HepG2 (cell line): ENCODE data around the gene SEMA3C. TPM values are rescaled to one million over a fixed set of nuclear protein-coding genes. Genes with fewer than 3 reads are reported as not detected.

Experiments used
- ATAC-seq: fragments of 200-7000 bp; cut with Tn5 transposase; 3 replicates; pipeline ENCODE4 v1.9.1; 2020; ENCODE audit warnings: mild to moderate bottlenecking, moderate library complexity
- BruUV-seq: library from RNA; stranded (reverse); fragments of 400-500 nt; replicated peaks from 2 replicates; lab custom pipeline; 2021; lab: Mats Ljungman, UMichigan
- CTCF ChIA-PET: fragments of 300-600 bp; formaldehyde crosslinking; extraction: SDS; loops from one replicate; lab custom pipeline; 2021; ENCODE audit warnings: low total read pairs, inconsistent platforms, low intra/inter-chr PET ratio; lab: Yijun Ruan, JAX
- POLR2A ChIA-PET: fragments of 350-600 bp; sonication (Branson Sonifier 250); formaldehyde crosslinking; loops from one replicate; lab custom pipeline; 2020; ENCODE audit warnings: antibody characterized with exemption, inconsistent platforms; lab: Yijun Ruan, JAX
- DNase-seq: peaks from one replicate; pipeline ENCODE4 v3.0.0-alpha.2; 2015; ENCODE audit warnings: low spot score
- FAIRE-seq: peaks from 3 replicates; lab custom pipeline; 2011; peaks lifted over from hg19 to GRCh38; lab: Jason Lieb, UNC
- H2AFZ ChIP-seq: one replicate; pipeline ENCODE4 v1.6.1; 2011; ENCODE audit warnings: low read length, inconsistent platforms
- H3K27ac ChIP-seq: fragments of 300-600 bp; 3 replicates; pipeline ENCODE4 v1.8.0; 2011; ENCODE audit warnings: mixed run types, mild to moderate bottlenecking, mixed read lengths, low read length, inconsistent platforms; ENCODE audit not compliant: insufficient read depth; ENCODE audit errors: extremely low read length
- H3K27me3 ChIP-seq, 2 experiments: fragments of 200-600 bp in 1 of 2; 2 replicates in 1 of 2; 3 replicates in 1 of 2; pipeline versions ENCODE4 v1.6.0 to v1.8.0; 2011; ENCODE audit warnings: low read length in 2 of 2, mild to moderate bottlenecking in 2 of 2, moderate library complexity in 2 of 2, inconsistent platforms in 1 of 2; ENCODE audit not compliant: insufficient read depth in 2 of 2, control insufficient read depth in 1 of 2
- H3K36me3 ChIP-seq, 2 experiments: fragments of 200-600 bp in 1 of 2; replicated peaks in 1 of 2; 2 replicates in 1 of 2; 3 replicates in 1 of 2; pipeline versions ENCODE4 v1.5.1 to v1.8.0; 2011; ENCODE audit warnings: low read length in 2 of 2, inconsistent platforms in 1 of 2; ENCODE audit not compliant: insufficient read depth in 2 of 2, control insufficient read depth in 1 of 2
- H3K4me1 ChIP-seq: 2 replicates; pipeline ENCODE4 v1.5.1; 2012; ENCODE audit warnings: low read length, inconsistent platforms; ENCODE audit not compliant: insufficient read depth
- H3K4me2 ChIP-seq: 2 replicates; pipeline ENCODE4 v1.6.0; 2011; ENCODE audit warnings: low read depth, low read length, inconsistent platforms
- H3K4me3 ChIP-seq, 3 experiments: fragments of 200-600 bp in 1 of 3; sonication (generic), shearing (Covaris generic) in 1 of 3; replicated peaks in 1 of 3; 2 replicates each; pipeline ENCODE4 v1.5.1; 2011 to 2016; ENCODE audit warnings: low read length in 3 of 3, inconsistent platforms in 2 of 3, low read depth in 2 of 3, mild to moderate bottlenecking in 2 of 3, control low read depth in 1 of 3, mixed read lengths in 1 of 3; ENCODE audit not compliant: insufficient read depth in 1 of 3
- H3K79me2 ChIP-seq: one replicate; pipeline ENCODE4 v1.6.1; 2011; ENCODE audit warnings: low read length, inconsistent platforms; ENCODE audit not compliant: insufficient read depth
- H3K9ac ChIP-seq: 2 replicates; pipeline ENCODE4 v1.6.0; 2011; ENCODE audit warnings: mild to moderate bottlenecking, low read depth, low read length, inconsistent platforms; ENCODE audit not compliant: insufficient read depth
- H3K9me3 ChIP-seq: 2 replicates; pipeline ENCODE4 v1.5.1; 2012; ENCODE audit warnings: mild to moderate bottlenecking, low read length
- H4K20me1 ChIP-seq: 2 replicates; pipeline ENCODE4 v1.6.0; 2011; ENCODE audit warnings: inconsistent platforms, mild to moderate bottlenecking, low read length, moderate library complexity; ENCODE audit not compliant: insufficient read depth
- IKZF4 ChIP-seq: sonication (generic); formaldehyde crosslinking; IDR thresholded peaks from 2 replicates; pipeline ENCODE4 v1.5.1; 2020; ENCODE audit warnings: borderline replicate concordance, mild to moderate bottlenecking, low read depth, missing genetic modification reagents; ENCODE audit errors: not compliant biosample characterization
- PHF5A ChIP-seq: IDR thresholded peaks from one replicate; pipeline ENCODE4 v1.6.1; 2018; ENCODE audit warnings: low read depth, missing genetic modification reagents; ENCODE audit not compliant: unreplicated experiment
- SKI ChIP-seq: fragments of 450-650 bp; IDR thresholded peaks from one replicate; pipeline ENCODE4 v1.6.1; 2018; ENCODE audit warnings: mild to moderate bottlenecking; ENCODE audit not compliant: partially characterized antibody
- SRSF1 ChIP-seq: fragments of 200-400 bp; formaldehyde crosslinking; optimal IDR thresholded peaks from 2 replicates; pipeline ENCODE3; 2017; ENCODE audit warnings: mild to moderate bottlenecking, low read depth, low read length, moderate library complexity
- STAG1 ChIP-seq: sonication (generic); formaldehyde crosslinking; IDR thresholded peaks from 2 replicates; pipeline ENCODE4 v1.4.0; 2020; ENCODE audit warnings: missing genetic modification reagents
- ZBTB20 ChIP-seq: sonication (generic); formaldehyde crosslinking; IDR thresholded peaks from 2 replicates; pipeline ENCODE4 v1.8.1; 2023; ENCODE audit warnings: missing genetic modification reagents, low read depth, mild to moderate bottlenecking, borderline replicate concordance
- ZMAT3 ChIP-seq: sonication (generic); formaldehyde crosslinking; conservative IDR thresholded peaks from 2 replicates; pipeline ENCODE4 v1.7.0; 2021; ENCODE audit warnings: missing genetic modification reagents
- ZNF251 ChIP-seq: sonication (generic); formaldehyde crosslinking; IDR thresholded peaks from 2 replicates; pipeline ENCODE4 v1.9.0; 2021; ENCODE audit warnings: mild to moderate bottlenecking, missing genetic modification reagents
- ZNF709 ChIP-seq: sonication (generic); formaldehyde crosslinking; IDR thresholded peaks from 2 replicates; pipeline ENCODE4 v1.5.0; 2020; ENCODE audit warnings: mild to moderate bottlenecking, missing genetic modification reagents
- WGBS: methylation state at CpG from one replicate; pipeline ENCODE4 v1.1.6; 2017; ENCODE audit warnings: low lambda C conversion rate; 5-methylcytosine and 5-hydroxymethylcytosine counted together
- in situ Hi-C: cut with HindIII; loops from 2 replicates; pipeline ENCODE4 v1.10.0; 2017; ENCODE audit warnings: low pct_unique_long_range_greater_than_20kb; ENCODE audit not compliant: extremely low pct_ligation_motif_present
- intact Hi-C: fragments of 100-400 bp; cut with micrococcal nuclease; formaldehyde crosslinking; loops from one replicate; pipeline ENCODE4 v1.10.0; 2022; ENCODE audit not compliant: unreplicated experiment
- polyA plus RNA-seq, 8 experiments: library from polyadenylated mRNA; depleted of rRNA in 3 of 8; stranded (reverse) in 7 of 8; unstranded in 1 of 8; fragments of >200 nt; fragmentation: Illumina TruSeq in 4 of 8; extraction: Trizol in 4 of 8; gene quantifications; 2 replicates each; pipeline versions ENCODE4 v1.2.1 to v1.2.3, GENCODE V29; 2011 to 2016; ENCODE audit warnings: low read depth in 4 of 8, missing spikeins in 1 of 8, mixed read lengths in 1 of 8; ENCODE audit not compliant: insufficient read depth in 1 of 8
- total RNA-seq, 5 experiments: library from RNA; depleted of rRNA; stranded (reverse); fragments of >200 nt; fragmentation: Illumina TruSeq; extraction: Trizol; gene quantifications; 2 replicates each; pipeline ENCODE4 v1.2.3, GENCODE V29; 2016; ENCODE audit warnings: low read depth in 1 of 5
- TF ChIP-seq, protein P1 (sequence below): sonication (generic); formaldehyde crosslinking; IDR thresholded peaks from 2 replicates; pipeline ENCODE4 v1.5.0; 2020; ENCODE audit warnings: missing genetic modification reagents, mild to moderate bottlenecking, borderline replicate concordance
- TF ChIP-seq, protein P2 (sequence below): sonication (generic); formaldehyde crosslinking; IDR thresholded peaks from 2 replicates; pipeline ENCODE4 v1.5.0; 2020; ENCODE audit warnings: mild to moderate bottlenecking, missing genetic modification reagents, moderate library complexity

Gene SEMA3C
- total and polyA plus RNA-seq, 2 of the 13 experiments (the other 11 are each of a cell fraction or from before 2014, with no cell fraction given): 0.05 to 0.13 TPM

DNA sequence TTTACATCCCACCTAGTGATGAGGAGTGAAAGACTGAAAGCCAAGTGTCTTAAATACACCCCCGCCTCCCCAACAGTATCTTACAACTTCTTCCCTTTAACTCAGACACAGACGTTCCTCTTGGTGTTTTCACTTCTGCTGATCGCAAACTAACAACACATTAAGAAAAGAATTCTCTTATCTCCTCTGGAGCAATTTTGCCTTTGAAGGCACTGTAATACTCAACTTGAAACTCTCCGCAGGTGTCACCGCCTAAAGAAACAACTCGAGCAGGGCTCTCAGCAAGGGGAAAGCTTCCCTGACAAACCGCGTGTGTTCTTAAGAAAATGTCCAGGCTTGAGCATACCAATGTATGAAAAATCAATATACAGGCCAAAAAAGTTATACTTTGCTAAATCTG, 452 bp downstream of the SEMA3C start (continued):
- TF ChIP-seq, protein P1, sequence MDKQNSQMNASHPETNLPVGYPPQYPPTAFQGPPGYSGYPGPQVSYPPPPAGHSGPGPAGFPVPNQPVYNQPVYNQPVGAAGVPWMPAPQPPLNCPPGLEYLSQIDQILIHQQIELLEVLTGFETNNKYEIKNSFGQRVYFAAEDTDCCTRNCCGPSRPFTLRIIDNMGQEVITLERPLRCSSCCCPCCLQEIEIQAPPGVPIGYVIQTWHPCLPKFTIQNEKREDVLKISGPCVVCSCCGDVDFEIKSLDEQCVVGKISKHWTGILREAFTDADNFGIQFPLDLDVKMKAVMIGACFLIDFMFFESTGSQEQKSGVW (CRISPR knock-in tag): no peak
- no peak for TF ChIP-seq ZBTB20
- TF ChIP-seq SRSF1: no peak
- no peak for TF ChIP-seq ZNF251 (CRISPR knock-in tag)
- TF ChIP-seq ZMAT3 (CRISPR knock-in tag): no peak
- TF ChIP-seq PHF5A (CRISPR knock-in tag): no peak
- TF ChIP-seq SKI: no peak

DNA sequence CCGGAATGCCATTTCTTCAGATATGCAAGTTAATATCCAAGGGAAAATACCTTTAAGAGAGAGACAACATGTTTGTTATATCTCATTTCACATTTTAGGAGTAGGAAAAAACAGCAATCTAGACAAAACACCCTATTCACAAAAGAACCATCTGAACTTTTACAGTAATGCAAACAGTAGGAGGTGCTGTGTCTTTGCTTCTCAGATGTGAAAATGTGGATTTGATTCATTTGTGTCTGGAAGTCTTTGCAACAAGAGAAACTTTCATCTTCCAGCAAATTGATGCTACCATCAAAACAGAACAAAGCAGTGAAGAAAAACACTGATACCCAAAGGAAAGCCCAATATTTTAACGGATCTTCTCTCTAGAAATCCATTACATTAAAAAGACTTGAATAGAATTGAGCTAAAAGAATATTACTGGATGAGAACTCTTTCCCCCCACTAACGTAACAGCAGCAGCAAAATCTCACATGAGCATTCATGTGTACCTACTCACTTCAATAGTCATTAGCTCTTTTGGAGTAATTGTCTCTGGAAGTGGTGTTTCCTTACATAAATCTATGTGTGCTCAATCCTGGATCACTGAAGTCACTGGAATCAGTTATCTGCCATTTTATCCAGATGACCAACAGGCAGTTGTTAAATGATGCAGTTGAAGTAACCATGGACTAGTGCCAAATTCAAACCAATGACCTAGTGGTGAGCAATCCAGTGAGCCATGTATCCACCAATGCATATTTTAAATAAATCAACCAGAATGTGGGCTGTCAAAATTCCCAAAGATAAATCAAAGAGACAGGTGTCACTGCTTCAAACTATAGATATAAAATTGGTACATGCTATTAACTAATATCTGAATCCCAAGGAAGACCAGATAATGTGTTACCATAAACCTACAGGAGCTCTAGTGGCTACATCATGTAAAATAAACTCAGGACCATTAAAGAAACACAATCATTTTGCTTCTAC, 1.8 kb downstream of the SEMA3C start:
- Histone ChIP-seq H4K20me1 (no peaks in the 10 kb centered on the region), H3K4me2 (no peak overlapping the region), H3K27ac (no peak overlapping the region), H3K4me3 (no peak overlapping the region), H3K27me3 (peaks cover 0 to 10% of the 10 kb centered on the region in 2 experiments; a peak in 2 of 5 replicates), H3K36me3 (no peaks in the 10 kb centered on the region), H3K9ac (no peak overlapping the region), H3K9me3 (no peaks in the 10 kb centered on the region), H2AFZ (no peak overlapping the region), H3K4me1 (peaks cover 23% of the 10 kb centered on the region), H3K79me2 (no peaks in the 10 kb centered on the region)
- ChIA-PET POLR2A (no interaction called here), CTCF (no interaction called here)
- intact Hi-C loops: loop anchor here (5.0 kb wide), 1 partner anchor 530 kb away; no protein-coding TSS in a partner anchor
- no peak for TF ChIP-seq IKZF4 (CRISPR knock-in tag)
- TF ChIP-seq, protein P2, sequence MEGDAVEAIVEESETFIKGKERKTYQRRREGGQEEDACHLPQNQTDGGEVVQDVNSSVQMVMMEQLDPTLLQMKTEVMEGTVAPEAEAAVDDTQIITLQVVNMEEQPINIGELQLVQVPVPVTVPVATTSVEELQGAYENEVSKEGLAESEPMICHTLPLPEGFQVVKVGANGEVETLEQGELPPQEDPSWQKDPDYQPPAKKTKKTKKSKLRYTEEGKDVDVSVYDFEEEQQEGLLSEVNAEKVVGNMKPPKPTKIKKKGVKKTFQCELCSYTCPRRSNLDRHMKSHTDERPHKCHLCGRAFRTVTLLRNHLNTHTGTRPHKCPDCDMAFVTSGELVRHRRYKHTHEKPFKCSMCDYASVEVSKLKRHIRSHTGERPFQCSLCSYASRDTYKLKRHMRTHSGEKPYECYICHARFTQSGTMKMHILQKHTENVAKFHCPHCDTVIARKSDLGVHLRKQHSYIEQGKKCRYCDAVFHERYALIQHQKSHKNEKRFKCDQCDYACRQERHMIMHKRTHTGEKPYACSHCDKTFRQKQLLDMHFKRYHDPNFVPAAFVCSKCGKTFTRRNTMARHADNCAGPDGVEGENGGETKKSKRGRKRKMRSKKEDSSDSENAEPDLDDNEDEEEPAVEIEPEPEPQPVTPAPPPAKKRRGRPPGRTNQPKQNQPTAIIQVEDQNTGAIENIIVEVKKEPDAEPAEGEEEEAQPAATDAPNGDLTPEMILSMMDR (CRISPR knock-in tag): peak; percentile 34; the same call in 1 of the 2 replicates
- TF ChIP-seq STAG1 (CRISPR knock-in tag): peak; percentile 46
- no peak for TF ChIP-seq ZNF709 (CRISPR knock-in tag)
- 78% methylated on average over 3 of the region's 3 CpGs for WGBS
- BruUV-seq: no TSS peak
- FAIRE-seq: no peak
- no peak for DNase-seq
- in situ Hi-C loops: loop anchor here (25.0 kb wide), 1 partner anchor 545 kb away; no protein-coding TSS in a partner anchor
- ATAC-seq: no peak
